Kidney tubule cell (primary cell): Measurements from ENCODE around the gene RGS5.

ENCODE experiments used
- DNase-seq: peaks from one replicate; pipeline ENCODE4 v3.0.0-alpha.2; 2018; ENCODE audit warnings: low spot score

RGS5 gene

DNA sequence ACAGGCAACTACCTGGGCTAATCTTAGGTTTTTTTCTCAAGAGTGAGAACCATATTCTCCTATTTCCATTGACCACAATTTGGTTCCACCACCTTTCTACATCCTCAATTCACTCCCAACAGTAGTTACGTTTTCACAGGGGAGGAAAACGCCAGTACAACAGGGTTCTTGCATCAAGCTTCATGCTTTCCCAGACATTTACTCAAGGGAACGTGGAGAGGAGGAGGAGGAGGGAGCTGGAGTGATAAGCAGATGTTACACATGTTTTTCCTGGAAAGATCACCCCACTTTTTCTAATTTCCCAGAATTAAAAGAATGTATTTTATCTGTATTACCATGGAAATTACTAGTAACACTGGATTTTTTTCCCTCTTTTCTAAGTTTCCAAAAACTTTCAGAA is 58.3 kb downstream of the RGS5 start:
- DNase-seq = no peak

DNA sequence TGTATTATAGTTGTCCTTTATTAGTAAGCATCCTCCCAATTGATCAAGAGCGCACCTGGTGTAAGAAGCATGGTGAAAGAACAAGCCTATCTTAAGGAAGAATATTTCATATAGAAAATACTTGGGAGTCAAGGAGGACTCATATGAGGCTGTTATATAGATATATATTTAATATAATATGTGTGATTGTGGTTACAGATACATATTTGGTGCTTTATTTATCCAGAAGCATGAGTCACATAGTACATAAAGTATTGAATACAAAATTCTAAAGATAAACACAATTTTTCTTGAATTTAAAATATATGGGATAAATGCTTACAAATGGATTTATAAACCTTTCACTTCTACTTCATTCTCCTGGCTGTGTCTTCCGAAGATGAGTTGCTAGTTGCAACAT is 60.6 kb downstream of the RGS5 start:
- no peak for DNase-seq

DNA sequence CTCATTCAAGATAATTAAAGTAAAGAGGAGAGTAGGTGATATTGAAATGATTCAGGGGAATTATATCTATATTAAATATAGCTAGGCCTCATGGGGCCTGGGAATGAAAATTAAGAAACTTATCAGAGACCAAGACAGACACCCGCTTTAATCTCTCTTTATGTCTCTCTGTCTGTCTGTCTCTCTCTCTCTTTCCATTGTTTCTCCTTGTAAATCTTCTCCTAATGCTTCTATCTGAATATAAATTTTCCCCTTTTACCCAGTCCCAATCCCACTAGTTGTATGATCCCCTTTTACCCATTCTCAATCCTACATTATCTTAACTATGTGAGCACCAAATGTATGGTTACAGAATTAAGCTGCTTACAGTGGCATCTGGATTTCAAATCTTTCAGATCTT is 61.2 kb downstream of the RGS5 start:
- DNase-seq = no peak

DNA sequence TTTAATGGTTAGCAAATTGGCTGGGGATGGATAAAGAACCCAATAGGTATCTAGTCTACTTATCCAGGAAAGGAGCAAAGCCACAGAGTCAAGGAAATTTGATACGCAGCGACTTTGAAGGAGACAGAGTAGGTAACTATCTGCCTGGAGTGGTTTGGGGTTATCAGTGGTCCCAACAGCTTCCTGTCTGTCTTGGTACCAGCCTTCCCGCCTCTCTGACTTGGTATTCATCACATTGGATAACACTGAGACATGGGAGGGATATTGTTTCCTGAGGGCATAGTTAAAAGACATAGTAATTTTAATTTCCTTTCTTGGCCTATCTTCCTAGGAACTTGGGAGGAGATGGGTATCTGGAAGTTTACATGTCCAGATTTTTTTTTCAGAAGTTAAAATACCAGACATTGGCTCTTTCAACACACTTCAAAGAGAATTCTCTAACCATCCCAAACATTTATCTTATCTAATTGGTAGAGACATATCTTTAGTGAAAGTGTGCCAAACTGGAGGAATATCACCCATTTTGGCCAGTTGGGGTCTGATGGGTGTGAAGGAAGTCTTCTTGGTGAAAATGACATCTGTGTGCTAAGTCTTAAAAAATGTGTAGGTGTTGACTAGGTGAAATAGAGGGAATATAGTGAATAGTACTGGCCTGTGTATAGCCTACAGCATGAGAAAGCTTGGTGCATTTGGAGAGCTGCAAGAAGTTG is 65.0 kb downstream of the RGS5 start:
- DNase-seq = no peak

DNA sequence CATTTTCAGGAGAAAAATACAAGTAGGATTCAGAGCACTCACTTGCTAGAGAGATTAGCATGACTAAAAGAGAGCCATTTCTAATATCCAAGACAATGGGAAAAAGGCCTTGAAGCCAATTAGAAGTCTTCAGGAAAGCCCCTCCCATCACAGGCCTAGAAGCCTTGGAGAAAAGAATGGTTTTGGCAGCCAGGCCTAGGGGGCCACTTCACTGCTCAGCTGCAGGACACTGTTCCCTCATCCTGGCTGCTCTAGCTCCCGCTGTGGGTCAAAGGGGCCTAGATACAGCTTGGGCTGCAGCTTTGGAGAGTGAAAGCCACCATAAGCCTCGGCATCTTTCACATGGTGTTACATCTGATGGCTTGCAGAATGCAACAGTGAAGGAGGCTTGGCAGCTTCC is 70.7 kb downstream of the RGS5 start:
- no peak for DNase-seq

DNA sequence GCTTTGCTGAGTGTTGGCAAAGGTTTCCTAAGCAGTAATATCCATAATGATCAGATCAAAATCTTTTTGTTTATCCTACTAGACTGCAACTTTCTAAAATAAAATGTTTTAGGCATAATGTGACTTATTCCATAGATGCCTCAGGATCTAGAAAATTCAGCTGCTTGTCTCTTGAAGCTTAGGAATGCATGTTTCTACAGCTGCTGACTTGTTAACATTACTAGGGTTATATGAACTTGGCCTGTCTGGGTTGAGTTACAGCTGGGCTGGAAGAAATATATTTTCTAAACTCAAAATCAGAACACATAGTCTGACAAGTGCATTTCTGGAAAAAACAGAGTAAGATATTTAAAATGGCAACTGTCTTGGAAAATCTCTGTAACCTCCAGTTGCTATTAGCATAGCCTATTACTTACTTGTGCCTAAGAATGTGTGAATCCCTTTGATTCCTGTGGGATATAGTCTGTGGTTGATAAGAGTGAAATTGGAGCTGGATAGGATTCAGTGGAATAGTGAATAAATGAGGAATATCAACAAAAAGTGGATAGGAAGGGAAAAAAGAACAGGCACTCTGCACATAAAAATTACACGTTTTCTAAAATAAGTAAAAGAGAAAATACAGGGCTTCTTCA is 72.4 kb downstream of the RGS5 start:
- no peak for DNase-seq

DNA sequence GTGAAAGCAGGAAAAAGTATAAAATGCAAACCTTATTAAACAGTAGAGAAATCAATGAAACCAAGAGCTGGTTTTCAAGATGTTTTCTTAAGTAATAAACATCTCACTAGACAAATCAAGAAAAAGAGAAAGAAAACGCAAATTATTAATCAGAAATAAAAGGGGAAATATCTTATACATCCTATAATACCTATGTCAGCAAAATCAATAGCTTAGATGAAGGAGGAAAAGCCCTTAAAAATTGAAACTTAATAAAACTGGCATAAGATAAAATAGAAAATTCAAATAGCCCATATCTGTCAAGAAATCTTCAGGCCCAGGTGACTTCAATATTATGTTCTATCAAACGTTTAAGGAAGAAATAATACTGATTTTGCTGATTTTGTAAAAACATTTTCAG is 74.4 kb downstream of the RGS5 start:
- no peak for DNase-seq

DNA sequence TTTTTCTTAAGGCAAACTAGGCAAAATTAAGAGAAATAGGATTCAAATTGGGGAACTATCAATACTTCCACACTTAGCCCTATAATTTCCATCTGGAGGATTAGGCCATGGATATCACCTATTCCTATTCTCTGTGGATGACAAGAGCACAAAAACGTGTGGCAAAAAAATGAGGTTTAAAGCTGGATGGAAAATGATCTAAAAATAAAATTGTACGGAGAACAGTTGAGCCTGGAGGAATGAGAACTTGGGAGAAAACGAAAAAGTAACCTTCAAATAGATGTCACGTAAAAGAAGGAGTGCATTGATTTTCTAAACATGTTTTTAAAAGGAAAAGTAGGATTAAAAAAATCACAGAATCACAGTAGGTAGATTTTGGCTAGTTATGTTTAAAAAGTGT is 77.9 kb downstream of the RGS5 start:
- DNase-seq = no peak

DNA sequence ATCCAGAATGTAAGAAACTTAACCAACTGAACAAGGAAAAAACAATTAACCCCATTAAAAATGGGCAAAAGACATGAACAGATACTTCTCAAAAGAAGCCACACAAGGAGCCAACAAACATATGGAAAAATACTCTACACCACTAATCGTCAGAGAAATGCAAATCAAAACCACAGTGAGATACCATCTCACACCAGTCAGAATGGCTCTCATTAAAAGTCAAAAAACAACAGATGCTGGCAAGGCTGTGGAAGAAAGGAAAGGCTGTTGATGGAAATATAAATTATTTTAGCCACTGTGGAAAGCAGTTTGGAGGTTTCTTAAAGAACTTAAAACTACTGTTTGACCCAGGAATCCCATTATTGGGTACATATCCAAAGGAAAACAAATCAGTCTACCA is 82.3 kb downstream of the RGS5 start:
- DNase-seq = no peak

DNA sequence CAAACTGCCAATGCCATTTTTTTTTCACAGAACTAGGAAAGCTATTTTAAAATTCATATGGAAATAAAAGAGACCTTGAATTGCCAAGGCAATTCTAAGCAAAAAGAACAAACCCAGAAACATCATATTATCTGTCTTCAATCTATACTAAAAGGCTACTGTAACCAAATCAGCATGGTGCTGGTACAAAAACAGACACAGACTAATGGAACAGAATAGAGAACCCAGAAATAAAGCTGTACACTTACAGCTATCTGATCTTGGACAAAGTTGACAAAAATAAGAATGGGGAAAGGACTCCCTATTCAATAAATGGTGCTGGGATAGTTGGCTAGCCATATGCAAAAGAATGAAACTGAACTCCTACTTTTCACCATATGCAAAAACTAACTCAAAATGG is 83.0 kb downstream of the RGS5 start:
- no peak for DNase-seq

DNA sequence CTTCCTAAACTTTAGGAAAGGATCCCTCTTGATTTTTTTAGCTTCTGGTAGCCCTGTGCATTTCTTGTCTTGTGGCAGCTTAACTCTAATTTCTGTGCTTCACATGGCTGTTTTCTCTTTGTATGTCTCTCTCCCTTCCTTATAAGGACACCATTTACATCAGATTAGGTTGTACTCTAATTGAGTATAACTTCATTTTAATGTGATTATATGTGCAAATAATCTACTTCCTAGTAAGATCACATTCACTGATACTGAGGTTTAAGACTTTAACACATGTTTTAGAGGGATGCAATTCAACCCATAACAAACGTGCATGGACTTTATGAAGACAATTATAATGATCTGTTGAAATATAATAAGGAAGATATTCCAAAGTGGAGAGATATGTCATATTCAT is 86.8 kb downstream of the RGS5 start:
- DNase-seq = no peak

DNA sequence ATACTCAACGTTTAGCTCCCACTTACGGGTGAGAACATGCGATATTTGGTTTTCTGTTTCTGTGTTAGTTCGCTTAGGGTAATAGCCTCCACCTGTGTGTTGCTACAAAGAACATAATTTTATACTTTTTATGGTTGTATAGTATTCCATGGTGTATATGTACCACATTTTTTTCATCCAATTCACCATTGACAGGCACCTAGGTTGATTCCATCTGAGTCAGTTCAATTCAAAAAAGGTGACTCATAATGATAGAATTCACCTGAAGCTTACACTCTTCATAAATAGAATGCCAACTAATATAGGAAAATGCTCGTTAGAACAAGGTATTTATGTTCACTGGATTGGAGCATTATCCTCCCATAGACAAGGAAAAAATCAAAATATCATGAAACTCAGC is 95.1 kb downstream of the RGS5 start:
- no peak for DNase-seq

DNA sequence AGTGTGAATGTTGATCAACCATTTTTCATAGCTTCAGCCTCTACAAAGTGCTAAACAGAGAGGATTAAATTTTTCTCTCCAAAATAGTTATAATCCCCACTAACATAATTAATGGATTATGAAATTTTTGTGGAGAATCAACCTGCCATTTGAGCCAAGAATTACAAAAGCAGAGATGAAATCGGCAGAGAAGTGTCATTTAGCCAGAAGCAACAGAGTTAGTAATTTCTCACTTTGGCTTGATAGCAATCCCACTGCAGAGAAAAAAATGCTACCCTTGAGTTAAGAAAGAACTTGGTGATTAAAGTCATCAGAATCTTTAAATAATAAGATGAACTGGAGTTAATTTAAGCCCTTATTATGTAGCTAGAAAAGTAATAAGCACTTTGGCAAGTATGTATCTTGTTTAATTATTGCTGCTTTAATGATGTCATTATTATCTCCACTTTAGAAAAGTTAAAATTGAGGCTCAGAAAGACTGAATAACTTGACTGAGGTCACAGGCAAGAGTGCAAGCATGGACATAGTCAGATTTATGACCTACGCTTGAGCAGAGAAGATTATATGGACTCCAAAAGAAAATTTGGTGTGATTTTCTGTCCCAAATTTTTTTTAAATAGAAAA is 96.2 kb downstream of the RGS5 start:
- DNase-seq = no peak

DNA sequence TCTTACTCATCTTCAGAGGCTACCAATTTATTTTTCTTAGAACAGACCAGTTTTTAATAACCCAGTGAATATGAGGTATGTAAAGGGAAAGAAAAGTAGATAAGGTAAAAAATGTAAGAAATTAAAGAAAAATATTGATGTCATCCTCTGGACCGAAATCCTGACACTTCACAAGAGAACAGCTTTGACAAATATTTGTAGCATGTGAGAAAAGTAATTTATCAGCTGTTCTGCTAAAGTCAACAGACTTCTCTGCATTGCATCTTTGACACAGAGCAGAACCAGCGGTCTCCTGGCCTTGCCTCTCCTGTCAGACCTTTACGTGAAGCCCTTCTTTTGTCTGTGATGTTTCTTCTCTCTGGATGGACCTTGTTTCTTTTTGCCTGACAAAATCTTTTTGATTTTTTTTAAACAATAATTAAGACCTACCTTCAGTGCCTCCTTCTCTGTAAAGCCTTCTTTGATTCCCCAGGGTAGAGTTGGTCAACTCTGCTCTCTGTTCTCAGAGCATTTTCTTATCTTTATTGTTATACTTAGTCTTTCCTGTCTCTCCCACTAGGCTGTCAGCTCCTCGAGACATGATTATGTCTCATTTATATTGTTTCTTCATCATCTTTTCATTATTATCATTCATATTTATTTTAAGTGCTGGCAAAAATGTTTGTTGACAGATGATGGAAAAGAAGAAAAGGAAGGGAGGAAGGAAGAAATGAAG is 98.2 kb downstream of the RGS5 start:
- DNase-seq = no peak

DNA sequence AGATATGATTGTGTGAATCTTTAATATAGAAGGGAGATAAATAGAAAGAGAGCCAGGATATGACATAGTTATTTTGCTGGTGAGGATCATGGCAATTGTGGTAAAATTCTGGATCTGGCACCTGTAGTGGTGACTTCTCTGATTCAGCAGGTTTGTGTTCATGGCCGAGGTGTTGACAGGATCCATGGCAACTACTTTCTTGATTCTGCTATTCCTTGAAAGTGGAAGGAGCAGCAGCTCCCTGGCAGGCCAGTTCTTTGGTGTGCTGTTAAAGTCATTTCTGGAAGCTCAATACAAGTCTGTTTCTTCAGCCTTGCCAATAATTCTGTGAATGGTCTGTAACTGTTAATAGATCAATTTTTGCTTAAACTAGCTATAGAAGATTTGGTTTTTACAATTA is 100.1 kb downstream of the RGS5 start:
- no peak for DNase-seq

DNA sequence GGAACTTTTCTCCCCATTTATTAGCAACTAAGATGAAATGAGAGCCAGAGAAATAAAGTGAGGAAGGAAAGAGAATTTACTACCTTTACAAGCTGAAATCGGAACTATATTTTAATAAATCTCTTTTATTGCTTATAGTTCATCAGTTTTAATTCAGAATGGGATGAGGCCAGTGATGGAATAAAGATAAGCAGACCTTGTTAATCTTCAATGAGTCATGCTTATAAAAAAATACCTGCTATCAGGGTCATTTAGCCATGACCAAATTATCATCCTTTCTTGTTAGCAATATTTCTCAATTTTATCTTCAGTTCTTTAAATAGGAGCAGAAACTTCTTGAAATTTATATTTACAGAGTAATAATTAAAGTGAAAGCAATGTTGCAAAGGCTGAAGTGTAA is 107.5 kb downstream of the RGS5 start:
- DNase-seq = no peak

DNA sequence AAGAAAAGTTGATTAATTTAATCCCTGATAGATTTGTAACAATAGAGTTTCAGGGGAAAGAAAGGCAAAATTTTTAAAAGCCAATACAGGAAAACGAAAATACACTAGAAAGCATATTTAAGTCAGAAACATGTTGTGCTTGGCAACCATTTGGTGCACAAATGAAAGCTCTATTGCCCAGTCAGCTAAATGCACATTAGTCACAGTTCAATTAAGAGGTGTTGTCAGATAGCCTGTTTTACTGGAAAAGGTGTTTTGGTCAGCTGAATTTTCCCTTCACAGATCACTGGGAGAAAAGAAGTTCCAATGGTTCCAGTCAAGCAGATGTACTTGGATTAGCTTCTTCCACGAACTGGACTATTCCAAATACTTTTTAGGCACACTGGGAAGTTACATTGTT is 108.1 kb downstream of the RGS5 start:
- peak; percentile 17 for DNase-seq

DNA sequence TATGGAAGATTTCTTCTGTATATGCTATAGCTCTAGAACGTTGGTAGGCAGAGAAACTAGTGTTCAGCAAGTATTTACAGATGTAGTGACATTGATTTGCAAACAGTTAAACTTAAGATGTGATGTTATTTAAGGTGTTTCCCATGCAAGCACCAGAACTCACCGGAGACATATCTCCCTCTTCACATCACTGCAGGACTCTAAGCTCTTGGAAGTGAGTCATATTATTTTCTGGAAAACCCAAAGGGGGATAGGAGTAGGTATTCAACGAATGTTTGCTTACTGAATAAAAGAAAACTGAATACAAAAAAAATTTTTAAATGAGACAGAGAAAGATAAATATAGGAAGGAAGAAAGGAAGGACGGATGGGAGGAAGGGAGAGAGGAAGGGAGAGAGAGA is 108.5 kb downstream of the RGS5 start:
- DNase-seq = no peak

DNA sequence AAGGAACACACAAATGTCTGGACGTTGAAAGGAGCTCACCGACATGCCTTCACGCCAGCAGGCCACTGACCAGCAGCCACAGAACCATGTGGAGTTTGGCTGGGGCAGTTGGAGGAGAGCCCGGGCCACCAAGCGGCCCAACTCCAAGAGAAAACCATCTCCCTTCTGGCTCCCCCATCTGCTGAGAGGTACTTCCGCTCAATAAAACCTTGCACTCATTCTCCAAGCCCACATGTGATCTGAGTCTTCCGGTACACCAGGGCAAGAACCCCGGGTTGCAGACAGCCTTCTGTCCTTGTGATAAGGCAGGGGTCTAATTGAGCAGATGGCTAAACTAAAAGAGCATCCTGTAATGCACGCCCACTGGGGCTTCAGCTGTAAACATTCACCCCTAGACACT is 109.1 kb downstream of the RGS5 start:
- DNase-seq = no peak

DNA sequence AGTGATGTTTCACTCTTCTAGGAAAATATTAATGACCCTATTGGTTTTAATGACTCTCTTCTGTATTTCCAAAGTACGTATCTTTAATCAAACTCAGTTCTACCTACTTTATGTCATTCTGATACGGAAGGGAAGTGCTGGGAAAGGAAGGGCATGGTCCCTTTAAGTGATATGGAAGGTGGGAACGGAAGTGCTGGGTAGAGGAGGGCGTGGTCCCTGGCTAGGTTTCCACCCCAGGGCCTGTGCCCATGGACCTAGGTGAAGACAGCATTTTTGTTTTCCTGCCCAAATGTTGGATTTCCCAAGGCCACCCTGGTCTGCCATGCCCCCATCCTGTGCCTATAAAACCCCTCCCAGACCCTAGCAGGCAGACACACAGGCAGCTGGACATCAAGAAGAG is 109.5 kb downstream of the RGS5 start:
- no peak for DNase-seq
